Loucy (cell line): ENCODE data around the gene OLFM1.

Experiments used
- H2AFZ ChIP-seq: fragments of 200-600 bp; sonication (generic); 2 replicates; pipeline ENCODE4 v1.6.0; 2016; ENCODE audit warnings: antibody characterized with exemption, mild to moderate bottlenecking, low read length, moderate library complexity
- H3F3A ChIP-seq: fragments of 200-600 bp; 2 replicates; pipeline ENCODE4 v1.6.0; 2016; ENCODE audit warnings: antibody characterized with exemption, low read depth, mild to moderate bottlenecking
- H3K27me3 ChIP-seq: fragments of 200-600 bp; sonication (generic); 2 replicates; pipeline ENCODE4 v1.6.1; 2014; ENCODE audit warnings: low read length, mild to moderate bottlenecking; ENCODE audit not compliant: insufficient read depth, poor library complexity, severe bottlenecking
- H3K36me3 ChIP-seq: fragments of 200-600 bp; sonication (generic); 2 replicates; pipeline ENCODE4 v1.6.1; 2016; ENCODE audit warnings: low read length; ENCODE audit not compliant: insufficient read depth
- H3K4me1 ChIP-seq: fragments of 200-600 bp; sonication (generic); 2 replicates; pipeline ENCODE4 v1.5.1; 2014; ENCODE audit warnings: low read length, mild to moderate bottlenecking; ENCODE audit not compliant: insufficient read depth, poor library complexity, severe bottlenecking
- H3K4me2 ChIP-seq: fragments of 200-600 bp; sonication (generic); 2 replicates; pipeline ENCODE4 v1.6.0; 2014; ENCODE audit warnings: antibody characterized with exemption, low read length, low read depth, mild to moderate bottlenecking; ENCODE audit not compliant: poor library complexity, severe bottlenecking
- H3K4me3 ChIP-seq: fragments of 200-600 bp; sonication (generic); 2 replicates; pipeline ENCODE4 v1.5.1; 2014; ENCODE audit warnings: low read length, mild to moderate bottlenecking, mixed read lengths; ENCODE audit not compliant: poor library complexity, severe bottlenecking
- H3K79me2 ChIP-seq: fragments of 200-600 bp; sonication (generic); 2 replicates; pipeline ENCODE4 v1.6.1; 2014; ENCODE audit warnings: low read length; ENCODE audit not compliant: insufficient read depth
- H3K9ac ChIP-seq: fragments of 200-600 bp; sonication (generic); 2 replicates; pipeline ENCODE4 v1.6.0; 2014; ENCODE audit warnings: mild to moderate bottlenecking, low read depth, low read length, moderate library complexity; ENCODE audit not compliant: poor library complexity, severe bottlenecking
- H3K9me2 ChIP-seq: fragments of 200-600 bp; sonication (generic); replicated peaks from 2 replicates; pipeline ENCODE4 v1.6.1; 2016; ENCODE audit warnings: low read depth, low read length, mixed read lengths
- H3K9me3 ChIP-seq: fragments of 200-600 bp; sonication (generic); 2 replicates; pipeline ENCODE4 v1.6.1; 2014; ENCODE audit warnings: mild to moderate bottlenecking, antibody characterized with exemption, low read length, low read depth; ENCODE audit not compliant: insufficient read depth
- H4K20me1 ChIP-seq: fragments of 200-600 bp; sonication (generic); 2 replicates; pipeline ENCODE4 v1.6.0; 2014; ENCODE audit warnings: antibody characterized with exemption, low read length, mild to moderate bottlenecking; ENCODE audit not compliant: insufficient read depth, poor library complexity, severe bottlenecking
- CTCF ChIP-seq: fragments of 200-600 bp; sonication (generic); conservative IDR thresholded peaks from 2 replicates; pipeline ENCODE4 v1.5.1; 2014; ENCODE audit warnings: mild to moderate bottlenecking, antibody characterized with exemption, low read length
- EZH2phosphoT487 ChIP-seq: fragments of 200-600 bp; IDR thresholded peaks from 2 replicates; pipeline ENCODE4 v1.6.1; 2018; ENCODE audit warnings: antibody characterized with exemption, mild to moderate bottlenecking, moderate library complexity, borderline replicate concordance

OLFM1 gene

GRCh38 chr9:135087489-135087792, at the start of gene OLFM1:
Gene OLFM1, plus strand, starts transcription at chr9:135087668. Its CDS starts 322 bp downstream, at chr9:135087990.
- Histone ChIP-seq H2AFZ (no peak within 1 kb of the TSS), H4K20me1 (no peaks in the 10 kb centered on the region), H3K36me3 (no peaks in the 10 kb centered on the region), H3F3A (no peaks in the 10 kb centered on the region), H3K27me3 (no peaks in the 10 kb centered on the region), H3K9me2 (no peaks in the 10 kb centered on the region), H3K9ac (no peak within 1 kb of the TSS), H3K4me2 (no peak within 1 kb of the TSS), H3K9me3 (no peaks in the 10 kb centered on the region), H3K79me2 (no peaks in the 10 kb centered on the region), H3K4me3 (no peak within 1 kb of the TSS), H3K4me1 (no peaks in the 10 kb centered on the region)
- TF ChIP-seq CTCF (peak; percentile 22; the same call in 1 of the 2 replicates), EZH2phosphoT487 (no peak)

- Histone ChIP-seq H2AFZ (no peak overlapping the region), H3F3A (no peaks in the 10 kb centered on the region), H4K20me1 (no peaks in the 10 kb centered on the region), H3K4me2 (no peak overlapping the region), H3K9me2 (no peaks in the 10 kb centered on the region), H3K4me1 (no peaks in the 10 kb centered on the region), H3K79me2 (no peaks in the 10 kb centered on the region), H3K27me3 (no peaks in the 10 kb centered on the region), H3K36me3 (no peaks in the 10 kb centered on the region), H3K9ac (no peak overlapping the region), H3K4me3 (no peak overlapping the region), H3K9me3 (no peaks in the 10 kb centered on the region; the same call in 1 of the 2 replicates)
- TF ChIP-seq CTCF (no peak), EZH2phosphoT487 (no peak)
Observed at GRCh38 chr9:135038331-135038730, 49.1 kb upstream of the OLFM1 start.

- H3K27me3 ChIP-seq, result no peaks in the 10 kb centered on the region
- no peaks in the 10 kb centered on the region for H3K79me2 ChIP-seq
- no peaks in the 10 kb centered on the region for H3K9me2 ChIP-seq
- H3K9ac ChIP-seq, result no peak overlapping the region
- no peak overlapping the region for H3K4me3 ChIP-seq
- TF ChIP-seq EZH2phosphoT487 (no peak), CTCF (no peak)
- no peaks in the 10 kb centered on the region for H3K4me1 ChIP-seq
- H3K36me3 ChIP-seq, result no peaks in the 10 kb centered on the region
- H2AFZ ChIP-seq, result no peak overlapping the region
- no peaks in the 10 kb centered on the region; the same call in 1 of the 2 replicates for H3K9me3 ChIP-seq
- H4K20me1 ChIP-seq, result no peaks in the 10 kb centered on the region
- no peak overlapping the region for H3K4me2 ChIP-seq
- H3F3A ChIP-seq, result no peaks in the 10 kb centered on the region
Observed at GRCh38 chr9:135038826-135039225, 48.6 kb upstream of the OLFM1 start.
